GM23338 (cell line): Measurements from ENCODE around the gene ZNF419. TPM values are rescaled to one million over a fixed set of nuclear protein-coding genes. Genes with fewer than 3 reads are reported as not detected.

ENCODE experiments used
- ATAC-seq: fragments of 200-7000 bp; cut with Tn5 transposase; 3 replicates; pipeline ENCODE4 v1.9.1; 2020
- DNase-seq: peaks from one replicate; pipeline ENCODE4 v3.0.0-alpha.2; 2015; ENCODE audit warnings: low spot score
- H2AFZ ChIP-seq: fragments of 200-600 bp; sonication (generic); 2 replicates; pipeline ENCODE4 v1.8.0; 2016; ENCODE audit warnings: antibody characterized with exemption, mild to moderate bottlenecking, moderate library complexity
- H3F3A ChIP-seq: fragments of 200-600 bp; sonication (generic); replicated peaks from 2 replicates; pipeline ENCODE4 v1.8.0; 2017; ENCODE audit warnings: antibody characterized with exemption, mixed run types, low read depth
- H3K27ac ChIP-seq: fragments of 200-600 bp; sonication (generic); 2 replicates; pipeline ENCODE4 v1.6.1; 2016; ENCODE audit warnings: low read depth
- H3K27me3 ChIP-seq: fragments of 200-600 bp; sonication (generic); 2 replicates; pipeline ENCODE4 v1.8.0; 2016; ENCODE audit warnings: mild to moderate bottlenecking, mixed run types, moderate library complexity; ENCODE audit not compliant: insufficient read depth
- H3K36me3 ChIP-seq: fragments of 200-600 bp; sonication (generic); 2 replicates; pipeline ENCODE4 v1.8.0; 2016; ENCODE audit warnings: mild to moderate bottlenecking; ENCODE audit not compliant: insufficient read depth
- H3K4me1 ChIP-seq: fragments of 200-600 bp; sonication (generic); 2 replicates; pipeline ENCODE4 v1.8.0; 2016; ENCODE audit warnings: mild to moderate bottlenecking, moderate library complexity; ENCODE audit not compliant: insufficient read depth
- H3K4me2 ChIP-seq: fragments of 200-600 bp; sonication (generic); 2 replicates; pipeline ENCODE4 v1.7.1; 2017; ENCODE audit warnings: mixed run types
- H3K4me3 ChIP-seq: fragments of 200-600 bp; sonication (generic); 2 replicates; pipeline ENCODE4 v1.6.1; 2016; ENCODE audit warnings: mixed run types
- H3K79me2 ChIP-seq: fragments of 200-600 bp; sonication (generic); replicated peaks from 2 replicates; pipeline ENCODE4 v1.8.0; 2017; ENCODE audit warnings: mild to moderate bottlenecking; ENCODE audit not compliant: insufficient read depth
- H3K9me2 ChIP-seq: fragments of 200-600 bp; sonication (generic); 2 replicates; pipeline ENCODE4 v1.8.0; 2017; ENCODE audit not compliant: insufficient read depth
- H4K20me1 ChIP-seq: fragments of 200-600 bp; sonication (generic); replicated peaks from 2 replicates; pipeline ENCODE4 v1.8.0; 2017; ENCODE audit warnings: mild to moderate bottlenecking; ENCODE audit not compliant: insufficient read depth
- H3K27ac Mint-ChIP-seq: 2 replicates; pipeline ENCODE4 v1.8.0; 2020; ENCODE audit warnings: inconsistent platforms, mild to moderate bottlenecking, moderate library complexity, mixed read lengths
- H3K27me3 Mint-ChIP-seq: 3 replicates; pipeline ENCODE4 v1.8.0; 2022; ENCODE audit warnings: low read depth, mild to moderate bottlenecking, moderate library complexity, mixed read lengths, inconsistent platforms; ENCODE audit not compliant: insufficient read depth, poor library complexity
- H3K36me3 Mint-ChIP-seq: 3 replicates; pipeline ENCODE4 v1.8.0; 2021; ENCODE audit warnings: low read depth, mild to moderate bottlenecking, inconsistent platforms, moderate library complexity, mixed read lengths
- H3K4me1 Mint-ChIP-seq: 3 replicates; pipeline ENCODE4 v1.8.0; 2020; ENCODE audit warnings: mild to moderate bottlenecking, inconsistent platforms, mixed read lengths
- H3K4me3 Mint-ChIP-seq: 3 replicates; pipeline ENCODE4 v1.8.0; 2021; ENCODE audit warnings: moderate library complexity, mild to moderate bottlenecking, inconsistent platforms, mixed read lengths
- H3K9me3 Mint-ChIP-seq: 3 replicates; pipeline ENCODE4 v1.8.0; 2020; ENCODE audit warnings: moderate library complexity, mild to moderate bottlenecking, inconsistent platforms, mixed read lengths
- CTCF ChIP-seq, 2 experiments: fragments of 200-600 bp in 1 of 2; sonication (generic) in 1 of 2; conservative IDR thresholded peaks; 2 replicates each; pipeline versions ENCODE4 v1.5.1 to v1.6.1; 2016 to 2017; ENCODE audit warnings: antibody characterized with exemption in 2 of 2, low read depth in 2 of 2, mild to moderate bottlenecking in 2 of 2, moderate library complexity in 1 of 2
- EZH2 ChIP-seq: fragments of 200-600 bp; sonication (generic); IDR thresholded peaks from one replicate; pipeline ENCODE4 v1.8.0; 2017; ENCODE audit warnings: antibody characterized with exemption, mild to moderate bottlenecking, low read depth; ENCODE audit not compliant: unreplicated experiment
- JUNB ChIP-seq: IDR thresholded peaks from one replicate; pipeline ENCODE4 v1.6.1; 2016; ENCODE audit warnings: antibody characterized with exemption; ENCODE audit not compliant: unreplicated experiment
- POLR2AphosphoS5 ChIP-seq: IDR thresholded peaks from 2 replicates; pipeline ENCODE4 v1.6.1; 2016; ENCODE audit warnings: antibody characterized with exemption, low read depth
- STAT1 ChIP-seq: IDR thresholded peaks from one replicate; pipeline ENCODE4 v1.6.1; 2016; ENCODE audit warnings: antibody characterized with exemption; ENCODE audit not compliant: unreplicated experiment
- ZNF331 ChIP-seq: fragments of 250-450 bp; sonication (Bioruptor Pico); IDR thresholded peaks from 2 replicates; pipeline ENCODE4 v1.5.0; 2020; ENCODE audit warnings: low read depth, mild to moderate bottlenecking, moderate library complexity
- polyA plus RNA-seq: library from polyadenylated mRNA; unstranded; fragments of >200 nt; fragmentation: Nextera tagmentation; extraction: Ambion mirVana; gene quantifications from 2 replicates; pipeline ENCODE4 v1.2.1, GENCODE V29; 2016
- total RNA-seq: library from RNA; depleted of rRNA; stranded (reverse); fragments of >200 nt; shearing (Covaris generic); gene quantifications from 2 replicates; pipeline ENCODE4 v1.2.3, GENCODE V29; 2014
- TF ChIP-seq, protein P1 (sequence below): IDR thresholded peaks from 2 replicates; pipeline ENCODE4 v1.6.1; 2016; ENCODE audit warnings: antibody characterized with exemption

Gene ZNF419
- total and polyA plus RNA-seq, 2 experiments from 2014 or later = 5.4 to 11.0 TPM

DNA sequence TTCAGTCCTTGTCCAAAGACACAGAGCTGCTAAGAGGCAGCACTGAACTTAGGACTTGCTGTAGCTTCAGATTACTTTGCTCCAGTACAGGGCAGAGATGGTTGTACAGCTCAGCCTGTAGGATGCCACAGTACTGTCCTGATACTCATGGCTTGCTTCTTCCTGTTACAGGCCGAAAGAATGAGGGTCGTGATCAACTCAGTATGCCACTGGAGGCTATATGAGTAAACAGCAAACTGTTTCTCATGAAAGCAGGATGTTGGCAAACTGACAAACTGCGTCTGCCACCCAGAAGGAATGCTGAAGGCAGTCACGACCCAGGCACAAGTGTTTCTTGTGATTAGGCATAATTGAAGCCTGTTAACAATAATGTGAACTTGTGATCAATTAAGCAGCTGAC, 49.6 kb upstream of the ZNF419 start (continued):
- no peak for TF ChIP-seq JUNB
- no peak for TF ChIP-seq CTCF (conservative IDR thresholded peaks at IDR 0.05; ENCODE audit: low read depth in 2 of 2)
- TF ChIP-seq POLR2AphosphoS5 = no peak
- TF ChIP-seq, protein P1, sequence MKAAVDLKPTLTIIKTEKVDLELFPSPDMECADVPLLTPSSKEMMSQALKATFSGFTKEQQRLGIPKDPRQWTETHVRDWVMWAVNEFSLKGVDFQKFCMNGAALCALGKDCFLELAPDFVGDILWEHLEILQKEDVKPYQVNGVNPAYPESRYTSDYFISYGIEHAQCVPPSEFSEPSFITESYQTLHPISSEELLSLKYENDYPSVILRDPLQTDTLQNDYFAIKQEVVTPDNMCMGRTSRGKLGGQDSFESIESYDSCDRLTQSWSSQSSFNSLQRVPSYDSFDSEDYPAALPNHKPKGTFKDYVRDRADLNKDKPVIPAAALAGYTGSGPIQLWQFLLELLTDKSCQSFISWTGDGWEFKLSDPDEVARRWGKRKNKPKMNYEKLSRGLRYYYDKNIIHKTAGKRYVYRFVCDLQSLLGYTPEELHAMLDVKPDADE = no peak
- TF ChIP-seq STAT1 = no peak
- no peak for TF ChIP-seq EZH2

DNA sequence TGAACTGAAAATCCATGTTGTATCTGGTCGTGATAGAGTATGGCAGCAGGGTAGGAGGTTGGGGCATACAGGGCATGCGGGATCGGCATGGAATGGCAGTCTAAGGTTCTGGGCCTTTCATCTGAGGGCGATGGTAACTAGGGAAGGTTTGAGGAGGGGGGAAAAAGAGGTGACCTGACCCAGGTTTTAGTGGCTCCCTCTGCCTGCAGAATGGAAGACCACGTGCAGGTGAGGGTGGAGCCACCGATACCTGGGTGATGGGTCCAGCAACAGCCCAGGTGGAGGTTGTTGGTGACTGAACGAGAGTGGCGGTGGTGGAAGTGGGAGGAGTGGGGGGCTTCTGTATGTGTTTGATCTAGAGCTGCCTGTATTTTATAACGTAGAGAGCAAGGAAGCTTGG, 48.6 kb upstream of the ZNF419 start:
- peaks cover 28% of the 10 kb centered on the region for H3K36me3 Mint-ChIP-seq
- H3K4me1 Mint-ChIP-seq = peaks cover 14% of the 10 kb centered on the region; the same call in 2 of the 3 replicates
- peaks cover 12% of the 10 kb centered on the region for H3K4me1 ChIP-seq
- H3K9me2 ChIP-seq = no peaks in the 10 kb centered on the region
- no peaks in the 10 kb centered on the region for H3F3A ChIP-seq
- H3K4me2 ChIP-seq = no peak overlapping the region
- H3K27ac ChIP-seq = no peak overlapping the region
- no peak for ATAC-seq
- H3K9me3 Mint-ChIP-seq = peaks cover 7% of the 10 kb centered on the region; the same call in 2 of the 3 replicates
- TF ChIP-seq JUNB = no peak
- peak; percentile 34 to 53 for TF ChIP-seq CTCF (conservative IDR thresholded peaks at IDR 0.05; ENCODE audit: low read depth in 2 of 2)
- peak; percentile 52 for DNase-seq
- H2AFZ ChIP-seq = no peak overlapping the region
- H3K4me3 Mint-ChIP-seq = no peak overlapping the region
- peaks cover 7% of the 10 kb centered on the region; the same call in 1 of the 2 replicates for H3K36me3 ChIP-seq
- peaks cover 21% of the 10 kb centered on the region for H4K20me1 ChIP-seq
- peaks cover 7% of the 10 kb centered on the region for H3K27me3 Mint-ChIP-seq
- peaks cover 67% of the 10 kb centered on the region for H3K79me2 ChIP-seq
- H3K27ac Mint-ChIP-seq = no peak overlapping the region
- H3K27me3 ChIP-seq = no peaks in the 10 kb centered on the region
- no peak overlapping the region for H3K4me3 ChIP-seq

DNA sequence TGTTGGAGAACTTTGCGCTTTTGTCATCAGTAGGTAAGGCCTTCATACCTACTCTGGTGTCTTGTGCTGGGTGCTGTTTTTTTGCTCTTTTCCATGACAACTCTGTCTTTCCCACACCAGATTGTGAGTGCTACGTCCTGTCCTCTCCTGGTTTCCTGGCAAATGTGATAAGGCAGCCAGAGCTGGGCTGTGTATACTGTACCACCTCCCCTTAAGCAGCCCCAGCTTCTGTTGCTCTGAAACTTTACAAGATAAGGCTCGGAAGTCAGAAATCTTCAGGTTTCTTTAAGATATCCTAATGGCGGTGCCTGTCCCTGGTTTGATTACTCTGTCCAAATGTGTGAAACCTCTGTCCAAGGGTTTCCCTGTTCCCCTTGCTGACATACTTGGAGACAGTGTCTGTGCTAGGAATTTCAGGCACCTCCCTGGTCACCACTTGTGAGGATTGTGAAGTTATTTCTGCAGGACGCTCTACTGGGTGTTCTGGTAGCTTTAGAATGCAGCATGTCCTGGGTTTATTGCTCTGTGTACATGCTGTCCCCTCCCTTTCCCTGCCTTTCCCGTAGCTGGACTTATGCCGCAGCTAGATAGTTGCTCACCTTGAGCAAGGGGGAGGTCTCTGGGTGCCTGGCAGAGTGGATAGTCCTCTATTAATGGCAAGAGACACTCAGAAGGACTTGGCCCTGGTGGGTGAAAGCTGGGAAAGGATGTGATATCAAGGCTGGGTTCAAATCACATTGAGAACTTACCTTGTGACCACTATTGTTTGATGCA, 45.4 kb upstream of the ZNF419 start:
- H3K4me1 ChIP-seq = peaks cover 1% of the 10 kb centered on the region; the same call in 1 of the 2 replicates
- H3K4me2 ChIP-seq = no peak overlapping the region
- ATAC-seq (no peak), DNase-seq (no peak)
- H3K27me3 ChIP-seq = no peaks in the 10 kb centered on the region
- peaks cover 47% of the 10 kb centered on the region for H3K36me3 Mint-ChIP-seq
- no peak overlapping the region for H3K4me3 ChIP-seq
- no peak overlapping the region for H3K27ac ChIP-seq
- H3K9me2 ChIP-seq = no peaks in the 10 kb centered on the region
- no peaks in the 10 kb centered on the region; the same call in 2 of the 3 replicates for H3K4me1 Mint-ChIP-seq
- no peak overlapping the region for H2AFZ ChIP-seq
- TF ChIP-seq ZNF331 (CRISPR knock-in tag) (no peak), POLR2AphosphoS5 (no peak), STAT1 (no peak), JUNB (no peak), EZH2 (no peak)
- no peaks in the 10 kb centered on the region for H3K9me3 Mint-ChIP-seq
- no peaks in the 10 kb centered on the region for H3F3A ChIP-seq
- H3K79me2 ChIP-seq = peaks cover 58% of the 10 kb centered on the region
- H4K20me1 ChIP-seq = peaks cover 17% of the 10 kb centered on the region
- H3K27me3 Mint-ChIP-seq = no peaks in the 10 kb centered on the region
- H3K4me3 Mint-ChIP-seq = no peak overlapping the region
- H3K27ac Mint-ChIP-seq = no peak overlapping the region
- H3K36me3 ChIP-seq = peaks cover 16% of the 10 kb centered on the region
